ENCODE measurements around the gene METTL1.
"Not testable (repeated sequence)": the region's sequence is repeated elsewhere in the genome, so short reads cannot be mapped to it uniquely, and the experiment has no call there.

The METTL1 gene

DNA sequence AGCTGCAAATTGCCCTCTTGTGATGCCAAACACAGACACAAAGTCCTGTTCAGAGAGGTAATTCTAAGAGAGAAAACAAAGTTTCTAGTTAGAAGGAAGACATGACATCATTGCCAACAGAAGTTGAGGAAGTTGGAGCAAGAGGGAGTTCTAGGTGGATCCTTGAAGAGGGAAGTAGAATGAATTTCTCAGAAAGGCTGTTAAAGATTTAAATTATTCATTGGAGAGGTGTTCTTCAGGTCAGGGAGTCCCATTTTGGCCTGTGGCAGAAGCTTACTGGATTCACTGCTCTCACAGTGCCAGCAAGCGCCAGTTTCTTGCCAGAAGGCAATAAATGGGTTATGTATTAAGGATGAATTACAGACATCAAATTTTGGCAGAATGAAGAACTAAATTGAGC is 26.0 kb upstream of the METTL1 start:
- no peak for DNase-seq (ENCODE audit: low read depth in 2 of 2)

DNA sequence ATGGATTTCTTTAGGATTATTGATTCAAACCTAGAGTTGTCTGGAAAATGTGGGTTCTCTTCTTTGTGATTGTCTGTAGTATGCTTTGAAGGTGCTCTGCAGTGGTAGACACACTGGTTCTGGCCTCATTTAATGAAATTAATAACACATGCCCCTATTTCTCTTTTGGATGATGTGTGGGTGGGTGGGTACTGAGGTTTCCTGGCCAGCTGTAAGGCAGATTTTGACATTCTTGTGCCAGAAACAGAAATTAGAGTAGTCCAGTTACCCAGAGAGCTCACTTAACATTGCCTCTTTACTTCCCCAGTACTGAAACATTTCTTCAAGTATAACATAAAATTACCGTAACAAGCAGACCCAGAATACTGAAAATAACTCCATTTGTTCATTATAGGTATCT is 25.1 kb upstream of the METTL1 start:
- DNase-seq (ENCODE audit: low read depth in 2 of 2), result no peak

- no peak for DNase-seq (ENCODE audit: low read depth in 2 of 2)
Observed at GRCh38 chr12:57795354-57795753, 23.4 kb upstream of the METTL1 start.

DNA sequence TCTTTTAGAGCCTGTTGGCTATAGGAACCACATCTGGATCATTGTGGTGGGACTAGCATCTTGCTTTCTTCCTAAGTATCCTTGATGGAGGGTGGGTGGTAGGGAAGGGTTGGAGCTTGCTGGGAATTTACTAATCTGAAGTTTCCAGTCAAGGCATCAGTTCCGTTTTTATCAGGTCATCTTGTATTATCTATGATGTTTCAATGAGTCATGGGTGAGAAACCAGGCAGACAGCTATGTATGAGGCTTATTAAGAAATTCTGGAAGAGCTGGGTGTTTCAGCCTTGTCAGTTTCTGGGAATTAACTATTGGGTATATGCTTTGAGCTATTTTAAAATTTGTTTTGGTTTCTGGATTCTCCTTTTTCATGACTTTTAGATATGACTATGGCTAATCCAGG is 22.0 kb upstream of the METTL1 start:
- no peak for DNase-seq (ENCODE audit: low read depth in 2 of 2)

DNA sequence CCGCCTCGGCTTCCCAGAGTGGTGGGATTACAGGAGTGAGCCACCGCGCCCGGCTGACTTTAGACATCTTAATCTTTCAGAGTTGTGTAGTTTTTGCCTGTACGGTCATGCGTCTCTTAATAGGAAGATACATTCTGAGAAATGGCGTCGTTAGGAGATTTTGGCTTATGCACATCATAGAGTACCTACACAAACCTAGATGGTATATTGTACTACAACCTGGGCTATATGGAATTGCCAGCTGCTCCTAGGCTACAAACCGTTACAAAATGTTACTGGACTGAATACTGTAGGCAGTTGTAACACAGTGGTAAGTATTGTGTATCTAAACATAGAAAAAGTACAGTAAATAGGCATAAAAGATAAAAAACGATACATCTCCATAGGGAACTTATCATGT is 12.0 kb upstream of the METTL1 start:
- no peak for DNase-seq (ENCODE audit: low read depth in 2 of 2)

DNA sequence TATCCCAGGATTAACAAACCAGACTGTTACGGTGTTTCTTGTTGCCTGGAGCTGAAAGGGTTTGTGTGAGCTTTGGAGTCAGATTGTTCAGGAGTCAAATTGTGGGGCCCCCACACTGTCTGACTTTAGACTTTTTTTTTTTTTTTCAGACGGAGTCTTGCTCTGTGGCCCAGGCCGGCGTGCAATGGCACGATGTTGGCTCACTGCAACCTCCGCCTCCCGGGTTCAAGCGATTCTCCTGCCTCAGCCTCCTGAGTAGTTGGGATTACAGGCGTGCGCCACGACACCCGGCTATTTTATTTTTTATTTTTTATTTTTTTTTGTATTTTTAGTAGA is 11.5 kb upstream of the METTL1 start:
- no peak for DNase-seq (ENCODE audit: low read depth in 2 of 2)

DNA sequence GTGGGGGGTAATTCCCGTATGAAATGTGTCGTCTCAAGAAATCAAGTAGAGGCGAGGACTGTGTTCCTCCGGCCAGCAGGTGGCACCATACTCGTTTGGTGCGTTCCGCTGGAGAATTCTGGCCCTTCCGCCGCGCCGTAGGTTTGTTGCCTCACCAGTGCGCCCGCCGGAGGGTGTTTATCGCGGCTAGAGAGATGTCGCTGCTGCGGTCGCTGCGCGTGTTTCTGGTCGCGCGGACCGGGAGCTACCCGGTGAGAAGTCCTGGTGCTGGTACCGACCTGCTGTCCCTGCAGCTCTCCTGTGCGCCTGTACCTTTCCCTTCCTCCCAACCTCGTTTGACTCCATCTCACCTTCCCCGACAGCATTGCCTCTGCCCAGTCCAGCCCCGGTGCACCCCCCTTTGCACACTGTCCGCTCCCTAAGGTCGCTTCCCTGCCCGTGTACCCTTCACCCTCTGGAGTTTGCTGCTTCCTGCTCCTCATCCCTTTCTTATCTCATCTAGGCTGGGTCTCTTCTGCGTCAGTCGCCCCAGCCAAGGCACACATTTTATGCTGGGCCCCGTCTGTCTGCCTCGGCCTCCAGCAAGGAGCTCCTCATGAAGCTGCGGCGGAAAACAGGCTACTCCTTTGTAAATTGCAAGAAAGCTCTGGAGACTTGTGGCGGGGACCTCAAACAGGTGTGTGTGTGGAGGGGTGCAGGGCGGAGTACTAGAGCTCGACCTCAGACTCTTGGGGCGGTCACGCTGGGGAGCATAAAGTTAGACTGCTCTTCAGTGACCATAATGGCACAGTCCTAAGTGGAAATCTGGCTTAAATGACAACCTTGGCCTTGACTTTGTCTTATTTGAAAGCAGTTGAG is 10.9 kb upstream of the METTL1 start, which contains the start of gene TSFM:
Gene TSFM (plus strand): TSS at position 180 of the 858 bp plus-strand sequence. CDS start 15 bp downstream, at position 195.
- peak; percentile 96 for DNase-seq (ENCODE audit: low read depth in 2 of 2)

DNA sequence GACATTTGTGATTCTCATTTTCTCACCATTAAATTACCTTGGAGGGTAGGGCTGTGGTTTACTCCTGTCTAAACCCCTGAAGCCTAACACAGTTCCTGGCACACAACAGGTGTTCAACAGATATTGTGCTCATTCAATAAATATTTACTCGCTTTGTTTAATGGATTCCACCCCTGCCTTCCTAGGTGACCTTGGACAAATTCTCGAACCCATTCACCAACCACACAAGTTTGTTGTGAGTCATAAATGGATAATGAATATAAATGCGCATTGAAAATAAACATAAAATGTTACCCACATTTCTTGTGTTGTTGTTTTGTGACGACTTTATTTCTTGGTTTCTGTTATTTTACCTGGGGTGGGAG is 10.3 kb upstream of the METTL1 start:
- DNase-seq (ENCODE audit: low read depth in 2 of 2), result no peak

DNA sequence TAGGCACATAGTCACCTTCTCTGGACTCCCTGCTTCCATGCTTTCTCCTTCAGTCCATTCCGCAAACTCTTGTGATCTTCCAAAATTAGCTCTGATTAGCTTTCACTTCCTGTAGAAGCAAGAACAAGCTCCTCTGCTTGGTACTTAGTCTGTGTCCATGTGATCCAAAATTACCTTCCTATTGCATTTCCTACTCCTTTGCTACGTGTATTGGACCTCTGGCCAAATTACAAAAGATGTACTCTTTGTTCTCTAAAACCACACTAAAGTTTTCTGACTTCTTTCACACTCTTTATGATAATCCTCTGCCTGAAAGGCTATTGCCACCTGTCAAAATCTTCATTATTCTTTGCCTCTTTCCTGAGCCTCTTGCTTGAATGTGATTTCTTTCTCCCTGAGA is 9.9 kb upstream of the METTL1 start:
- DNase-seq (ENCODE audit: low read depth in 2 of 2), result no peak

DNA sequence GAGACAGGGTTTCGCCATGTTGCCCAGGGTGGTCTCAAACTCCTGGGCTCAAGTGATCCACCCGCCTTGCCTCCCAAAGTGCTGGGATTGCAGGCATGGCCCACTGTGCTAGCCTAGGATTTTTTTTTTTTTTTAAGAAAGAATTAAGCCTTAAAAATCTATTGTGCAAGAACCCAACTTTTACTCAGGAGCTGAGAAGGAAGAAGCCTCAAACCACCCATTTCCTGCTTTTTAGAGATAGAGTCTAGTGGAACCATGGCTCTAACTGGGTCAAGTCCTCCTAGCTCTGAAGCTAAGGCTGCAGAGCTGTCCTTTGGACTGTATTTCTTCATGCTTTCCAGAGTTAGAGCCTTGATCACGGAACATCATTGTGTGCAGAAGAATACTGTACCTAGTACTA is 9.3 kb upstream of the METTL1 start:
- DNase-seq (ENCODE audit: low read depth in 2 of 2), result no peak

DNA sequence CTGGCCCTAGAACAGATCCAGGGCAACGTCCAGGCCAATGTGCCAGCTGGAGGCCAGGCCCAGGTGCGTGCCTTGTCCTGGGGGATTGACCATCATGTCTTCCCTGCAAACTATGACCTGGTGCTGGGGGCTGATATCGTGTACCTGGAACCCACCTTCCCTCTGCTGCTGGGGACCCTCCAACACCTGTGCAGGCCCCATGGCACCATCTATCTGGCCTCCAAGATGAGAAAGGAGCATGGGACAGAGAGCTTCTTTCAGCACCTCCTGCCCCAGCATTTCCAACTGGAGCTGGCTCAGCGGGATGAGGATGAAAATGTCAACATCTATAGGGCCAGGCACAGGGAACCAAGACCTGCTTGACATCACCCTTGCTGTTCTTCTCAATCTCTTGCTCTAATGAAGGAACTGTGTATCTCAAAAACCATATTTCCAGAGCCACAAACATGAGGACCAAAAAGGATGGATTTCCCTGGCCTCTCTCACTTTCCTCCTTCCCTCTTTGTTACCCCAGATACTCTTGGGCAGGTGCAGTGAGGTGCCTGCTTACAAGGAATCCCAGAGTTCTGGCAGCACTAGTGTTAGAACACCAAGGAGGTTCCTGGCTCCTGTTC is 8.5 kb upstream of the METTL1 start:
- no peak for DNase-seq (ENCODE audit: low read depth in 2 of 2)

GRCh38 chr12:57779736-57780135 is 7.8 kb upstream of the METTL1 start:
- DNase-seq (ENCODE audit: low read depth in 2 of 2), result no peak

DNA sequence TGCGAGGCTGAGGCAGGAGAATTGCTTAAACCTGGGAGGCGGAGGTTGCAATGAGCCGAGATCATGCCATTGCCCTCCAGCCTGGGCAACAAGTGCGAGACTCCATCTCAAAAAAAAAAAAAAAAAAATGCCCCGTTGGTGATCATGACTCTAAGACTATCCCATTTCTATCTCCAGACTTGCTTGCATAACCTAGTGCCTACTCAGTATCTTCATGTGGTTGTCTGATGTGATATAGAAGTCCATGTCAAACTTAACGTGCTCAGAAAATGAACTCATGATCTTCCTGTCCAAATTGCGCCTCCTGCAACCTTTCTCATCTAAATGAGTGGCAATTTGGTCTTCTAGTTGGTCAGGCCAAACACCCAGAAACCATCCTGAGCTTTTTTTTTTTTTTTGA is 6.0 kb upstream of the METTL1 start:
- no peak for DNase-seq (ENCODE audit: low read depth in 2 of 2)

GRCh38 chr12:57777367-57777766 is 5.5 kb upstream of the METTL1 start:
- DNase-seq (ENCODE audit: low read depth in 2 of 2), result no peak

DNA sequence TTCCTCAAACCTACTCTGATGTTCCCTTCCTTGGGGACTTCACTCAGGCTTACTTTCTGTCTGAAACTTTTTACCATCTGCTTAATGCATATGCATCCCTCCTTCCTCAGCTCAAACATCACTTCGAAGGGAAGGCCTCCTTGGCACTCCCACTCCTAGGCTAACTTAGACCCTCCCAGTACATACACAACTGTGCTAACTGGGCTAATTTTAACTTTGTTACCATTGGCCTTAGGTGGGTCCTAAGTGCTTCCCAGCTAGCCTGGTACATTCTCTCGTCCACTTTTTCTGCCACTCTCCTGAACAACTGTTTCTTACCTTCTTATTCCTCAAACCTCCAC is 4.3 kb upstream of the METTL1 start:
- no peak for DNase-seq (ENCODE audit: low read depth in 2 of 2)

DNA sequence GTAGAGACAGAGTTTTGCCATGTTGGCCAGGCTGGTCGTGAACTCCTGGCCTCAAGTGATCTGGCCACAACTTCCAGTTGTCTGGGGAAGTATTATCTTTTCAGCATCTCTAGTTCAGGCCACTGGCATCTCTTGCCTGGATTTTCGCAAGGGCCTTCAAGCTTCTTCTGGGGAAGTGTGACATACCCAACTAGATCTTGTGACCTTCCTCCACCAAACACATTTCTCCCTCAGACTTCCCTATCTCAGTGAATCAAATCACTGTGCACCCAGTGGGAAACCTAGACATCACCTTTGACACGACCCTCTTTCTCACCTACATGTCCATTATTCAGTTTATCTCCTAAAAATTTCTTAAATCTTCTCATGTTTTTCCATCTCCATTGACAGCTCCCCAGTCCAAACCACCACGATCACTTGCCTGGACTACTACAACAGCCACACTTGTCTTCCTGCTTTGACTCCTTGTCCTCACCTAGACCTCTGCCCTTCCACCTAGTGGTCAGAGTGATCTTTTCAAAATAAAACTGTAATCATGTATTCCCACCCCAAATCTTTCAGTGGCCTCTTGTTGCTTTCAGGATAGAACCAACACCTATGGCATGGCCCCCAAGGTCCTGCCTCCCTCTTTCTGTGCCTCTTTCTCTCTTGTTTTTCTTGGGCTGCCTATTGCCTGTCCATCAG is 3.8 kb upstream of the METTL1 start:
- DNase-seq (ENCODE audit: low read depth in 2 of 2), result no peak

- no peak for DNase-seq (ENCODE audit: low read depth in 2 of 2)
Observed at GRCh38 chr12:57775044-57775443, 3.1 kb upstream of the METTL1 start.

GRCh38 chr12:57774634-57775033 is 2.7 kb upstream of the METTL1 start:
- DNase-seq (ENCODE audit: low read depth in 2 of 2), result not testable (repeated sequence)

- DNase-seq (ENCODE audit: low read depth in 2 of 2), result no peak
Observed at GRCh38 chr12:57772429-57773322, 771 bp upstream of the METTL1 start, which contains the start of gene EEF1AKMT3. Gene EEF1AKMT3, plus strand, starts transcription at chr12:57772614. Its CDS starts 111 bp downstream, at chr12:57772725.

DNA sequence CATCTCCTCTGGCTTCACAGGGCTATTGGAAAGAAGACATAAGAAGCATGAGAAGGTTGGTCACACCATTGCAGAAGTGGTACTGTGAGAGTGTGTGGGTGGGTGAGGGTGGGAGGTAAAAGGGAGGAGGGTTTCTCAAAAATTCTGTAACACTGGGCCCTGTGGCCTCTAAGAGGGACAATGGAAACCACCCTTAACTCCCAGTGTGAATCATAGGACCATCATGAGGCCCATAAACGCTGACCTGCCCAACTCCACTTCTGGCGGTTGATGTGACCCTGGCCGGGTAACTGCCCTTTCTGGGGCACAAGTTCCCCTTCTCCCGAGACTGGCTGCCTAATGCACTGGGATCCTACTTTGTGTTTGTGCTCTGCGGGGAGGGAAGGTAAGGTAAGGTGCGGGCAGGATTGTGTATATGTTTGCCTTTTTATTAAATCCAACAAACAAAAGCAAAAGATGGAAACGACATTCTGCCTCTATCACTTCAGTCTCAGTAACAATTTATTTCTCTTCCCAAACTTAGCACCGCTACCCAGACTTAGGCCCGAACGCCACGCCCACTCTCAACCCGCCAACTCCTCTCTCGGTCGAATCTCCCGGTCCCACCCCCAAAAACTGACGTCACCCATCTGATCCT is 551 bp downstream of the METTL1 start:
- DNase-seq (ENCODE audit: low read depth in 2 of 2), result peak; percentile 84 to 87

DNA sequence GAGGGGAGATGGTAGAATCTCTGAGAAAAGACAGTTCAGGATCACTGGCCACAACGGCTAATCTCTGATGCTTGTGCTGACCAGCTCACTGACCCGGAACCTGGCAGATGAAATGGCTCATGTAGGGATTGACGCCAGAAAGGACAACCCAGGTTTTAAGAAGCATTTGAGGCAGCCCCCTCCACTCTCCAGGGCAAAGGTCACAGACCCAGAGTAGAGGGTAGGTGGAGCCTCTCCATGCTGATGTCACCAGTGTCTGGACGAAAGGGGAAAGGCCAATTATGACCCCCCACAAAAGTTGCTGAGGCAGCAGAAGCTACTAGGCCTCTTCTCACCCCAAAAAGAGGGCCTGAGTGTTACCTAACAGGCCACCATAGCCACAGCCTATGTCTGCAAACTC is 1.2 kb downstream of the METTL1 start:
- no peak for DNase-seq (ENCODE audit: low read depth in 2 of 2)
